ENCODE data around the gene ARHGAP31. TPM values are rescaled to one million over a fixed set of nuclear protein-coding genes. Genes with fewer than 3 reads are reported as not detected.

Gene ARHGAP31
- total and polyA plus RNA-seq, 10 of the 15 experiments (the other 5 are each of a cell fraction or from before 2014, with no cell fraction given) = 0.97 to 29.8 (median 10.3) TPM

- no peaks in the 10 kb centered on the region for H3K79me2 ChIP-seq (ENCODE audit: control insufficient read depth, insufficient read depth, low read length)
- RAD21 ChIA-PET (ENCODE audit: unreplicated experiment) = no interaction called here
- WGBS (ENCODE audit: insufficient coverage, insufficient replicate concordance, low lambda C conversion rate, missing lambda C conversion rate) = 100% methylated on average over 1 of the region's 1 CpG
- intact Hi-C loops (cut with micrococcal nuclease; ENCODE audit: unreplicated experiment) = no loop called here
- H3K36me3 ChIP-seq (ENCODE audit: control insufficient read depth in 2 of 2, insufficient read depth in 2 of 2, low read length in 1 of 2) = peaks cover 1 to 11% of the 10 kb centered on the region in 2 experiments
- no peak overlapping the region for H3K4me2 ChIP-seq (ENCODE audit: control insufficient read depth, insufficient read depth)
- SMC1A ChIA-PET (ENCODE audit: uncharacterized antibody, unreplicated experiment) = interaction anchor here (0.6 kb wide), 2 partner anchors 29 to 133 kb away, joined by 3 read pairs; no protein-coding TSS in a partner anchor
- no peak overlapping the region for H3K27ac ChIP-seq (ENCODE audit: control insufficient read depth, insufficient read depth)
- no peak overlapping the region for H3K4me3 ChIP-seq
- in situ Hi-C loops (cut with MboI) = no loop called here
- TF ChIP-seq CHD2 (IDR thresholded peaks at IDR 0.05; ENCODE audit: borderline replicate concordance, low read depth, low read length) = no peak
- peak; percentile 81; the same call in 1 of the 2 replicates for TF ChIP-seq CBX5 (IDR thresholded peaks at IDR 0.05; ENCODE audit: low read depth)
- TF ChIP-seq ZNF384 (IDR thresholded peaks at IDR 0.05; ENCODE audit: borderline replicate concordance, low read depth, low read length) = peak; percentile 61
- TF ChIP-seq E2F8 (IDR thresholded peaks at IDR 0.05; ENCODE audit: low read depth, partially characterized antibody) = no peak
- peak; percentile 34; the same call in 1 of the 2 replicates for TF ChIP-seq RELB (IDR thresholded peaks at IDR 0.05; ENCODE audit: low read depth)
- no peak for TF ChIP-seq FOS (IDR thresholded peaks at IDR 0.05; ENCODE audit: borderline replicate concordance, extremely low read depth, insufficient read length)
- TF ChIP-seq IRF3 (IDR thresholded peaks at IDR 0.05) = no peak
- TF ChIP-seq CUX1 (IDR thresholded peaks at IDR 0.05; ENCODE audit: insufficient replicate concordance, low read depth, low read length) = no peak
- no peak for TF ChIP-seq RB1 (IDR thresholded peaks at IDR 0.05; ENCODE audit: borderline replicate concordance)
- TF ChIP-seq ZNF207 (IDR thresholded peaks at IDR 0.05; ENCODE audit: borderline replicate concordance) = no peak
- FAIRE-seq (no peak), DNase-seq (ENCODE audit: low read depth, low spot score) (no peak), ATAC-seq (no peak)
- CTCF ChIA-PET = interaction anchor here (0.6 to 1.5 kb wide), 3 partner anchors 23 to 152 kb away, joined by 3 read pairs; no protein-coding TSS in a partner anchor
- H2AFZ ChIP-seq (ENCODE audit: control insufficient read depth, low read depth, low read length) = no peak overlapping the region
- BruUV-seq (replicated peaks) = no TSS peak
- POLR2A ChIA-PET = interaction anchor here (0.6 to 0.7 kb wide), 4 partner anchors 14 to 108 kb away, joined by 3 to 4 read pairs (median 4); no protein-coding TSS in a partner anchor
- H3K9ac ChIP-seq (ENCODE audit: control insufficient read depth, insufficient read depth, low read length) = no peak overlapping the region
- H3K27me3 ChIP-seq (replicated peaks in 1 of 2; ENCODE audit: control insufficient read depth in 2 of 2, insufficient read depth in 2 of 2, low read length in 1 of 2) = no peaks in the 10 kb centered on the region
- peaks cover 24% of the 10 kb centered on the region for H3K9me3 ChIP-seq (replicated peaks; ENCODE audit: control insufficient read depth, insufficient read depth, low read length)
- H4K20me1 ChIP-seq (ENCODE audit: control insufficient read depth, insufficient read depth) = no peaks in the 10 kb centered on the region
- H3K4me1 ChIP-seq (ENCODE audit: control insufficient read depth, insufficient read depth, low read length) = no peaks in the 10 kb centered on the region
Measured at GRCh38 chr3:119427669-119428068, 133.5 kb downstream of the ARHGAP31 start.
